Urinary bladder (tissue), 4 donors: ENCODE data around the gene HINT3. TPM values are rescaled to one million over a fixed set of nuclear protein-coding genes. Genes with fewer than 3 reads are reported as not detected.
"Not testable (repeated sequence)": the region's sequence is repeated elsewhere in the genome, so short reads cannot be mapped to it uniquely, and the experiment has no call there.

Source experiments
- DNase-seq: peaks from one replicate; pipeline ENCODE4 v3.0.0-alpha.2; 2015; ENCODE audit errors: extremely low spot score
- H3K27ac ChIP-seq: one replicate; pipeline ENCODE4 v1.5.1; 2013; ENCODE audit warnings: low read depth, mild to moderate bottlenecking, moderate library complexity
- H3K36me3 ChIP-seq: one replicate; pipeline ENCODE4 v1.6.1; 2013; ENCODE audit warnings: mild to moderate bottlenecking, moderate library complexity; ENCODE audit not compliant: insufficient read depth
- H3K4me1 ChIP-seq: one replicate; pipeline ENCODE4 v1.6.1; 2013; ENCODE audit warnings: mild to moderate bottlenecking, moderate library complexity; ENCODE audit not compliant: insufficient read depth
- H3K4me3 ChIP-seq: one replicate; pipeline ENCODE4 v1.5.1; 2013; ENCODE audit warnings: low read depth, low read length
- WGBS: extraction: QIAGEN DNeasy Blood & Tissue Kit; methylation state at CpG from one replicate; pipeline ENCODE4 v1.1.7; 2013; 5-methylcytosine and 5-hydroxymethylcytosine counted together
- polyA plus RNA-seq: library from polyadenylated mRNA; stranded (reverse); fragments of 200-250 nt; gene quantifications from one replicate; pipeline ENCODE4 v1.2.3, GENCODE V29; 2013
- total RNA-seq: library from RNA; depleted of rRNA; stranded (reverse); fragments of >200 nt; gene quantifications from one replicate; pipeline ENCODE4 v1.2.3, GENCODE V29; 2014
- donor health status: healthy with polysubstance abuse.
- donor health status: healthy.

The HINT3 gene
- total and polyA plus RNA-seq, 2 donors = 25.5 to 44.8 TPM

DNA sequence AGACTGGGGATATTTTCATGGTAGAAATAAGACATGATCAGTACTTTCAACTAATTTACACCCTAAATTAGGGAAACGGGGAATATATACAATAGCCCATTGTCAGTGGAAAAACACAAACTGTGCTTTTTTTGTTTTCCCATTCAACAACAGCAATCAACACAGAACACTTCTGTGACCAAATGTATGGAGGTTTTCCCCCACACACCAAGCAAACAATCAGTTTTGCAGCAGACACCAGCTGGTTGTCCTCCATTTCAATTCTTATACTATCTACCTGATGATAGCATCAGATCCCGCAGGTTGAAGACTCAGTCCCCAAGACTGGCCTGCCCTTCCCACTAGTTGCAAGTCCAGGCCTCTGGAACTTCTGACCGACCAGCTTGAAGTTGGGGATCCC lies 4.5 kb downstream of the HINT3 start:
- peaks cover 4% of the 10 kb centered on the region for H3K36me3 ChIP-seq
- no peak overlapping the region for H3K27ac ChIP-seq
- DNase-seq = no peak
- H3K4me1 ChIP-seq = peaks cover 3% of the 10 kb centered on the region
- 89% methylated on average over 3 of the region's 3 CpGs for WGBS
- no peak overlapping the region for H3K4me3 ChIP-seq

DNA sequence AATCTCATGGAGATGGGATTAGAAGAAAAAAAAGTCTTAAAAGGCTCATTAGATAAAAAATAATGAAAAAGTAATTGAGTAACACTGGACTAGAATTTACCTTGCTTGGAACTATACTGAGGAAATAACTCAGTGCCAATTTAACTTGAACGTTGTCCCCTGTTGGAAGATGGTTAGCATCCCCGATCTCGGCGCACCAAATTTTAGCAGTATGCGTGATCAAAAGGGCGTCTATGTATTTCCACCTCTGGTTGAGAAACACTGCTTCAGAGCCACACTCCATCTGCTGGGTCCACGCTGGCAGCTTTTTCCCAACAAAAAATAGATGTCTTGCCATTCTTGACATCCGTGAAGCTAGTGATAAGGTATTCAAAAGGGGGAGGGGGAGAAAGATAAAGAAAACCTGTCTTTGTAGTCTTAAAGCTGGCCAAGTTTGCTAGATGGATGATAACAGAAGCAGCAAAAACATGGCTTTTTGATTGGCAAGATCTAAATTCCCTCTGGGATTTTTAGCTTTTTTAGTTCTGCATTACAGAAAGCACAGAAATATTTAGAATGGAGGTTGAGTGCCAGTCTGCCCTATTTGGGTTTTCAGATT lies 6.4 kb downstream of the HINT3 start:
- Histone ChIP-seq H3K36me3 (peaks cover 5% of the 10 kb centered on the region), H3K27ac (no peak overlapping the region), H3K4me3 (no peak overlapping the region), H3K4me1 (peaks cover 3% of the 10 kb centered on the region)
- no peak for DNase-seq
- WGBS = 86% methylated on average over 8 of the region's 8 CpGs

DNA sequence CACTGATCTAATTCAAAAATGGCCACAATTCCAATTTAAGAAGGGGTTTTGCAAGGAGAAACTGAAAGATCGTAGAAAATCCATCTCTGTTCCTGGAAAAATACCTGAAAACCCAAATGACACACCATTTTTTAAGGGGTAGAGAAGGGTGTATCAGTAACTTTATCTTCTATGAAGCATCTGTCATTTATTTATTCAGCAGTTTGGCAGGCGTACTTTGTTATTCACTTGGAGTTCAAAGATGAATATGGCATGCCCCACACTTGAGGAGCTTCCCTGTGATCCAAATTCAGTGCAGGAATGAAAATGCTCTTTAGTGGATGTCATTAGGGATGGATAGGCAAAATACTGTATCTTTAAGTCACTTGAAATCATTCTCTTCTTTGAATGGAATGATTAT lies 7.2 kb downstream of the HINT3 start:
- no peak for DNase-seq
- Histone ChIP-seq H3K36me3 (peaks cover 6% of the 10 kb centered on the region), H3K27ac (no peak overlapping the region), H3K4me3 (no peak overlapping the region), H3K4me1 (no peaks in the 10 kb centered on the region)
- WGBS = 85% methylated on average over 2 of the region's 2 CpGs

DNA sequence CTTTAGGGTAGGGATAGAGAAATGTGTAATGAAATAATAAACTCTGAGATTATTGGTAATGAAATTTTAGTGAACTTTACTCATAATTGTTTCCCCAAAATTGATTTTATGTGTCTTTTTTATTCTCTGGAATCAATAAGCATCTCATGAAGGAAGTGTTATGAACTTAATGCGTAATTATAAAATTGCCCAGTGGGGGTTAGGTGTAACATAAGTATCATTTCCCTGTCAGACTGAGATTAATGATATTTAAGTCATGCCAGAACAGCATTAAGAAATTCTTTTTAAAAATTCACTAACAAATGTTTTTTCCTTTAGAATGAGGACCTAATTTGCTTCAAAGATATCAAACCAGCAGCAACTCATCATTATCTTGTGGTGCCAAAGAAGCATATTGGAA lies 10.0 kb downstream of the HINT3 start:
- H3K4me1 ChIP-seq = no peaks in the 10 kb centered on the region
- WGBS = 96% methylated on average over 1 of the region's 1 CpG
- no peak overlapping the region for H3K4me3 ChIP-seq
- peaks cover 5% of the 10 kb centered on the region for H3K36me3 ChIP-seq
- DNase-seq = no peak
- H3K27ac ChIP-seq = no peak overlapping the region

DNA sequence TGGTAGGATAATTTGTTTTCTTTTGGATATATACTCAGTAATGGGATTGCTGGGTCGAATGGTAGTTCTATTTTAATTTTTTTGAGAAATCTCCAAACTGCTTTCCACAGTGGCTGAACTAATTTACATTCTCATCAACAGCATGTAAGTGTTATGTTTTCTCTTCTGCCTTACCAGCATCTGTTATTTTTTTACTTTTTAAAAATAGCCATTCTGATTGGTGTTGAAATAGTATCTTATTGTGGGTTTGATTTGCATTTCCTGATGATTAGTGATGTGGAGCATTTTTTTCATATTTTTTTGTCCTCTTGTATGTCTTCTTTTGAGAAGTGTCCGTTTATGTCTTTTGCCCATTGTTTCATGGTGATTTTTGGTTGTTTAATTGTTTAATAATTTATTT lies 11.9 kb downstream of the HINT3 start:
- H3K4me1 ChIP-seq = no peaks in the 10 kb centered on the region
- DNase-seq = no peak
- H3K27ac ChIP-seq = no peak overlapping the region
- WGBS = 90% methylated on average over 2 of the region's 2 CpGs
- H3K36me3 ChIP-seq = peaks cover 2% of the 10 kb centered on the region
- no peak overlapping the region for H3K4me3 ChIP-seq

DNA sequence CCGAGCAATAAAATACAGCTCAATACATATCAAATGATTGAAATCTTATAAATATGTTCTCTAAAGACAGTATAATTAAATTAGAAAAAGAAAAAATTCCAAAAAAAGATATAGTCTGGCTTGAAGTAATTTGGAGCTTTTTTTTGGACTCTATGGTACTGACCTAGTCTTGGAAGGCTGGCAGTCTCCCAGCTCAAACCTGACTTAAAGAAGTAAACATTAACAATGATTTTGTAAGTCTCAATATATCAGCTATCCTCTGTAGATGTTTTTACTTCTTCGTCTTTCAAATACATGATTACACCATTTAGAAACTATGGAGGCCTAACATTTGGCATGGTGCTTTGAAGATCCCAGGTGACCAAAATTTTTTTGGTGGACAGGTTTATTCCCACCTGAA lies 14.2 kb downstream of the HINT3 start:
- WGBS = 0% methylated on average over 2 of the region's 2 CpGs
- Histone ChIP-seq H3K4me1 (no peaks in the 10 kb centered on the region), H3K27ac (no peak overlapping the region), H3K36me3 (peaks cover 3% of the 10 kb centered on the region), H3K4me3 (no peak overlapping the region)
- DNase-seq = no peak

DNA sequence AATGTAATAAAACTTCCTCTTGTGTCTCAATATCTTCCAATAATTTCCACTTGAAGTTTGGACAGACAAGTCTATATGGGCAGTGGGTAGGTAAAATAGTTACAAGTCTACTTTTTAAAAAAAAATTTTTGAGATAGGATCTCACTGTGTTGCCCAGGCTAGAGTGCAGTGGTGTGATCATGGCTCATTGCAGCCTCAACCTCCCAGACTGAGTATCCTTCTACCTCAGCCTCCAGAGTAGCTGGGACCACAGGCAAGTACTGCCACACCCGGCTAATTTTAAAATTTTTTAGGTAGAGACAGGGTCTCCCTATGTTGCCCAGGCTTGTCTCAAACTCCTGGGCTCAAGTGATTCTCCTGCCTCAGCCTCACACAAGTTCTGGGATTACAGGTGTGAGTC lies 15.9 kb downstream of the HINT3 start:
- H3K4me3 ChIP-seq, H3K36me3 ChIP-seq, H3K4me1 ChIP-seq, H3K27ac ChIP-seq, DNase-seq: not testable (repeated sequence)
- WGBS = 97% methylated on average over 1 of the region's 1 CpG

DNA sequence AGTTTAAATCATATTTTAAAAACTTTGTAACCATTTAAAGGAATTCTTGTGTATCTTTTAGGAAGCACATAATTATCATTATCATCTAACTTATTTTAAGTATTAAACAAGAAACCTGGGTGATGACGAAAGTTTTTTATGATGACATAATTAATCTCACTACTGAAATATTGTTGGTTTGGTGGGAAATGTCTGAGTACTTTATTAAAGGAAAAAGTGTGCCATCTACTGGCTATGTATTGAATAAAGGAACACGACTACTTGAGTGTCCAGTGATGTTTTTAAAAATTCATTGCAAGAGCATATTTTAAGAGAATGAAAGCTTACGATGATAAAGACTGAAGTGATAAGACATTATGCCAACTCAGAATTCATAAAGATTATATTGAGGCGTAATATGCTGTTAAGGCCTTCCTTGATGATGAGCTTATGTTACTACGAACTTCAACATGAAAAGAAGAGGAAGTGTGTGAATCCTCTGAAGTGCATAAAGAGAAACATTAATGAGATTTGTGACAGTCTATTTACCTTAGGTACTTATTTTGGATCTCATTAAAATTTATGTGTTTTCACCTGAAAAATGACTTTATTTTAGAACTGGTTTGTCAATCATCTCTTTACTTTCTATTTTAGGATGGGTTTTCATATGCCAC lies 17.8 kb downstream of the HINT3 start:
- no peaks in the 10 kb centered on the region for H3K4me1 ChIP-seq
- no peak for DNase-seq
- 31% methylated on average over 5 of the region's 5 CpGs for WGBS
- no peak overlapping the region for H3K27ac ChIP-seq
- H3K36me3 ChIP-seq = peaks cover 1% of the 10 kb centered on the region
- no peak overlapping the region for H3K4me3 ChIP-seq

DNA sequence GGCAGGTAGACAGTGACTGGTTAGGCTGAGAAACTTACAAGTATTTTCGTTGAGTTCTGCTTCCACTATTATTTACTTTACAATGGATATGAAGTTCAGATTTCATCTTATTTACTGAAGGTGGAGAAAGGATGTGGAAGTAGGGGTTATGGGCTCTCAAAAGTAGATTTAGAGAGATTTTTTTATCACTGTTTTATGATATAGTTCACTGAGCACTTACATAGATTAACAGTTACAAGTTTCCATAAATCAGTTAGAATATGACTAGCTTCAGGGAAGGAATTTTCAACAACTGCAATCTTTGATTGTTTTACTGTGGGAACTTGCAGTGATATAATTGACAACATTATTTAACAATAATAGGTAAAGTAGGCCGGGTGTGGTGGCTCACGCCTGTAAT lies 22.5 kb downstream of the HINT3 start:
- no peak overlapping the region for H3K27ac ChIP-seq
- no peak overlapping the region for H3K4me3 ChIP-seq
- peaks cover 3% of the 10 kb centered on the region for H3K36me3 ChIP-seq
- WGBS = 79% methylated on average over 3 of the region's 3 CpGs
- H3K4me1 ChIP-seq = no peaks in the 10 kb centered on the region
- DNase-seq = no peak

DNA sequence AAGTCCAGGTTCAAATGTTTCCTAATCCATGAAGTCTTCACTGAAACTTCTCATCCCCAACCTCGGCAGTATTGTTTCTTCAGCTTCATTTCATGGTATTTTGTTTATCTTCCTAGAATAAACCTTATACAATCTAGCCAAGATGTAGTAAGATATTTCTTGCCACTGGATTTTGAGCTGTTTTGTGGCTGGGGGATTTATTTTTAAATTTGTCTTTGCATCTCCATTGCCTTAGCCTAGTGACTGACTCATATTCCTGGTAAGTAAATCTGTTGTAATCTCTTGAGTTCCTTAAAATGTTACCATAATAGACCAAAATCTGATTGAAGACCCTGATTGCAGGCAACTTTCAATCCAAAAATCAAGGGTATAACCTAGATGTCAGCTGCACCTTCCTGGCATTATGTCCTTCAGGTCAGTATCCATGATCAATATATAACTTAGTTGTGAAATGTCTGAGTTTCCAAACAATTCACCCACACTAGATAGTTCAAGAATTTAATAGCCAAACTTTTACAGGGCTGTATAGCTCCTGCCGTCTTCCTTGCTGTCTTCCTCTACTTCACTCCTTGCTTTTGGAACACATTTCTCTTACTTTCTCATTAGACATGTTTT lies 25.1 kb downstream of the HINT3 start:
- Histone ChIP-seq H3K36me3 (peaks cover 2% of the 10 kb centered on the region), H3K4me1 (no peaks in the 10 kb centered on the region), H3K27ac (no peak overlapping the region), H3K4me3 (no peak overlapping the region)
- 81% methylated on average over 2 of the region's 2 CpGs for WGBS
- DNase-seq = no peak

DNA sequence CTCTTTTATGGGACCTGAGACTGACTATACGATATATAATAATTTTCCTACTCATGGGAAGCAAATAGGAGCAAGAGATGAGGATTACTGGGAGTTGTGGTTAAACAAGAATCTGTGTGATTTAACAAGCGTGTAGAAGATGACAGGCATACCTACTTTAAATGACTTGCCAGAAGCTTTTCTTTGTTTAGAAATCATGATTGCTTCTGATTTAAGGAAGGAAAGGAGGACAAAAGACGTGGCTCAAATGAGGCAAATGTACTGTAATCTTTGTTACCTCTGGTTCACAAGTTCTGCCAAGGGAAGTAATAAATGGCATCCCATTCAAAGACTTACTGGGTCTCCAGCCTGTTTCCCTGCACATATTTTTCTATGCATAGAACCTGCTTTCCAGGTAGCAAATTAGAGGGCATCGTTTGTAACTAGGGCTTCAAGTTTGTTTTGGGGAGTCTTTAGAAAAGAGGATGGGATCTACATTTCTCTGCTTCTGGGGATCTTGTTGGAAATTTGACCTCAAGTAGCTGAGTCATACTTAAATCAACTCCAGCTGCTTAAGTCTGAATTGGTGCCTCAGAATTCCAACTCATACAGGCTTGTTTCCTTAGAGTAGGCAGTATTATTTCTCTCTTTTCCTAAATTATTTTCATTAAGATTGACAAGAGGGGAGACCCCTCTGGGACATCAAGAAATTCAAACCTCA lies 26.8 kb downstream of the HINT3 start:
- peaks cover 2% of the 10 kb centered on the region for H3K36me3 ChIP-seq
- H3K27ac ChIP-seq = no peak overlapping the region
- 50% methylated on average over 4 of the region's 4 CpGs for WGBS
- no peak for DNase-seq
- H3K4me1 ChIP-seq = no peaks in the 10 kb centered on the region
- H3K4me3 ChIP-seq = no peak overlapping the region

DNA sequence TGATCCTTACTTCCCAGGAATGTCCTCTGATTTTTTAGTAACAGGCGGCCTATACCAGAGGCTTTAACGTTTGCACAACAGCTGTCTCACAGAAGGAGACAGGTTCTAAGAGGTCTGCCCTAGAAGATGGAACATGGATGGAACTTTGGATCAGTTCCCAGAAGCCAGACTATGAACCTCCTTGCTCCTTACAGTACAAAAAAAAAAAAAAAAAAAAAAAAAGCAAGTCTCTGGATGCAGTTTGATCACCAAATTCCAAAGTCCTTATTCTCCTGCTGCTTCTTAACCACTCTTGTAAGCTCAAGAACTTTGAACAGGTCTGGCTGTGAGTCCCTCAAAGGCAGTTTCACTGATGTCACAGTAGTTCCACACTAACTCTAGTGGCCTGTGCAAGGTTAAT lies 27.7 kb downstream of the HINT3 start:
- no peak for DNase-seq
- no peaks in the 10 kb centered on the region for H3K4me1 ChIP-seq
- no peak overlapping the region for H3K27ac ChIP-seq
- no peak overlapping the region for H3K4me3 ChIP-seq
- 71% methylated on average over 2 of the region's 2 CpGs for WGBS
- peaks cover 2% of the 10 kb centered on the region for H3K36me3 ChIP-seq

DNA sequence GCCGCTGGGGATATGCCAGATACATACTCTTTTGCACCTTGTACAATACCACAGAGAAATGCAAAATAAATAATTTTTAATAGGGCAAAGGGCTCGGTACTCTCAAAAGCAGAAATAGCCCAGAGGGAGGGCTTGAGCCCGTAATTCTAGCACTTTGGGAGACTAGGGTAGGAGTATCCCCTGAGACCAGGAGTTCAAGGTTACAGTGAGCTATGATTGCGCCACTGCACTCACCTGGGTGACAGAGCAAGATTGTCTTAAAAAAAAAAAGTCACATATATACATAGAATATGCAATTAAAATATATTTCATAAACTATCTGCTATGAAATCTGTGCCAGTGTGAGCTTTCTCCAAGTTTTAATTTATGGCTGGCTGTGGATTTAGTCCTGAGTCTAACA lies 29.0 kb downstream of the HINT3 start:
- H3K4me1 ChIP-seq = no peaks in the 10 kb centered on the region
- 82% methylated on average over 4 of the region's 4 CpGs for WGBS
- H3K4me3 ChIP-seq = no peak overlapping the region
- DNase-seq = no peak
- peaks cover 2% of the 10 kb centered on the region for H3K36me3 ChIP-seq
- no peak overlapping the region for H3K27ac ChIP-seq

DNA sequence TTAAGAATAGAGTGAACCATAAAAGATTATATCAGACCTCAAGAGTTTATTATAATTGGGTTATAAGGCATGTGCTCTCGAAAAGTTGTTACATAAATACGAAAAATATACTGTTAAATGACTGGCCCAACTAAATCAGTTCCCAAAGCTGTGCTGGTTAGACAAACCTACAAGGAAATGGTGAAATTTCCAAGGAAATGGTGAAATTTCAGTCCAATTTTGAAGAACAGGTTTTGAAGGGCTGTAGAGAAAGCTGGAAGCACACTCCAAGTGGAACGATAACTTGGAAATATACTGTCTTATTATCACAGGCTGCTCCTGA lies 29.4 kb downstream of the HINT3 start:
- 1% methylated on average over 3 of the region's 3 CpGs for WGBS
- Histone ChIP-seq H3K4me3 (peak overlapping the region; percentile 73), H3K36me3 (peaks cover 2% of the 10 kb centered on the region), H3K4me1 (no peaks in the 10 kb centered on the region), H3K27ac (peak overlapping the region; percentile 33)
- no peak for DNase-seq
